ENCODE results near the gene BRD3.

DNA sequence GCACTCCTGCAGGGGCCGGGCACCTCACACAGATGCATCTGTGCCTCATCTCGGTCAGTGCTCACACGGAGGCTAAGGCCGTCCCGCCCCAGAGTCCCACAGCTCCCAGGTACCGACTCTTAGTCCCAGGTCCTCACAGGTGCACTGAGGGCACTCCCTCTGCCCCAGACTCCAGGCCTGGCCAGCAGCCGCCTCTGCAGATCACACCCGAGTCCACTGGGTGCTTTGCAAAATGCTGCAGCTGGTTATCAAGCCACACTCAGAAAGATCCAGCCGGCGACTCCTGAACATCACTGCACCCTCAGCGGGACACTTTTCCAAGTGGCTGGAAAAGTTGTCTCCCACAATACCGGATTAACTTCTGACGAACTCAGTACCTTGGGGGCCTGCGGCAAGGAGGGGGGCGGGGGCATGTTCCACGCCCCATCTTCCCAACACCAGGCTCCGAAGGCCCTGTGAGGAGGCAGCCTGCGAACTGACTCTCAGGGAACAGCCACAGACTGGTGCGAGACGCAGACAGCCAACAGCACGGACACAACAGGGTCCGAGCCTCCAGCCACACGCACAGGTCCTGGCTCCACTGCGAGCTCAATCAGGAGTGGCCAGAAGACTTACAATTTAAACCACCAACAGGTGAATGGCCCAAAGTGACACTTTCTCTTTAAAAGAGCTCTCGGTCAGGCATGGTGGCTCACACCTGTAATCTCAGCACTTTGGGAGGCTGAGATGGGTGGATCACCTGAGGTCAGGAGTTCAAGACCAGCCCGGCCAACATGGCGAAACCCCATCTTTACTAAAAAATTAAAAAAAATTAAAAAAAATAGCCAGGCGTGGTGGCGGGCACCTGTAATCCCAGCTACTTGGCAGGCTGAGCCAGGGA lies 4.0 kb downstream of the BRD3 start:
- TF ChIP-seq, protein P1, sequence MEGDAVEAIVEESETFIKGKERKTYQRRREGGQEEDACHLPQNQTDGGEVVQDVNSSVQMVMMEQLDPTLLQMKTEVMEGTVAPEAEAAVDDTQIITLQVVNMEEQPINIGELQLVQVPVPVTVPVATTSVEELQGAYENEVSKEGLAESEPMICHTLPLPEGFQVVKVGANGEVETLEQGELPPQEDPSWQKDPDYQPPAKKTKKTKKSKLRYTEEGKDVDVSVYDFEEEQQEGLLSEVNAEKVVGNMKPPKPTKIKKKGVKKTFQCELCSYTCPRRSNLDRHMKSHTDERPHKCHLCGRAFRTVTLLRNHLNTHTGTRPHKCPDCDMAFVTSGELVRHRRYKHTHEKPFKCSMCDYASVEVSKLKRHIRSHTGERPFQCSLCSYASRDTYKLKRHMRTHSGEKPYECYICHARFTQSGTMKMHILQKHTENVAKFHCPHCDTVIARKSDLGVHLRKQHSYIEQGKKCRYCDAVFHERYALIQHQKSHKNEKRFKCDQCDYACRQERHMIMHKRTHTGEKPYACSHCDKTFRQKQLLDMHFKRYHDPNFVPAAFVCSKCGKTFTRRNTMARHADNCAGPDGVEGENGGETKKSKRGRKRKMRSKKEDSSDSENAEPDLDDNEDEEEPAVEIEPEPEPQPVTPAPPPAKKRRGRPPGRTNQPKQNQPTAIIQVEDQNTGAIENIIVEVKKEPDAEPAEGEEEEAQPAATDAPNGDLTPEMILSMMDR (conservative IDR thresholded peaks at IDR 0.05; ENCODE audit: low read length): no peak
- TF ChIP-seq EZH2phosphoT487 (IDR thresholded peaks at IDR 0.05; ENCODE audit: borderline replicate concordance): no peak
